Prostate gland (tissue), 2 donors: ENCODE measurements around the gene VENTX.

Source experiments
- CTCF ChIP-seq, 4 experiments: fragments of 200-600 bp in 2 of 4; fragments of 450-650 bp in 2 of 4; sonication (generic) in 2 of 4; IDR thresholded peaks; 1 replicate in 3 of 4; 2 replicates in 1 of 4; pipeline ENCODE4 v1.5.1; 2016 to 2019; ENCODE audit warnings: antibody characterized with exemption in 4 of 4, mild to moderate bottlenecking in 2 of 4, moderate library complexity in 2 of 4
- POLR2A ChIP-seq: fragments of 450-650 bp; IDR thresholded peaks from one replicate; pipeline ENCODE4 v1.6.1; 2016; ENCODE audit warnings: antibody characterized with exemption, mild to moderate bottlenecking

- TF ChIP-seq POLR2A: no peak
- no peak for TF ChIP-seq CTCF (IDR thresholded peaks at IDR 0.05)
These were observed 38.0 kb downstream of the VENTX start for GRCh38 chr10:133275684-133276092.
